GM12801 (cell line): ENCODE measurements around the gene MRPL48.

Experiments used
- TF ChIP-seq, protein P1 (sequence below): IDR thresholded peaks from one replicate; pipeline ENCODE4 v1.5.1; 2011; ENCODE audit warnings: control low read depth; ENCODE audit not compliant: insufficient read length; ENCODE audit errors: extremely low read depth

Gene MRPL48

GRCh38 chr11:73797457-73797856, 9.8 kb downstream of the MRPL48 start:
- TF ChIP-seq, protein P1, sequence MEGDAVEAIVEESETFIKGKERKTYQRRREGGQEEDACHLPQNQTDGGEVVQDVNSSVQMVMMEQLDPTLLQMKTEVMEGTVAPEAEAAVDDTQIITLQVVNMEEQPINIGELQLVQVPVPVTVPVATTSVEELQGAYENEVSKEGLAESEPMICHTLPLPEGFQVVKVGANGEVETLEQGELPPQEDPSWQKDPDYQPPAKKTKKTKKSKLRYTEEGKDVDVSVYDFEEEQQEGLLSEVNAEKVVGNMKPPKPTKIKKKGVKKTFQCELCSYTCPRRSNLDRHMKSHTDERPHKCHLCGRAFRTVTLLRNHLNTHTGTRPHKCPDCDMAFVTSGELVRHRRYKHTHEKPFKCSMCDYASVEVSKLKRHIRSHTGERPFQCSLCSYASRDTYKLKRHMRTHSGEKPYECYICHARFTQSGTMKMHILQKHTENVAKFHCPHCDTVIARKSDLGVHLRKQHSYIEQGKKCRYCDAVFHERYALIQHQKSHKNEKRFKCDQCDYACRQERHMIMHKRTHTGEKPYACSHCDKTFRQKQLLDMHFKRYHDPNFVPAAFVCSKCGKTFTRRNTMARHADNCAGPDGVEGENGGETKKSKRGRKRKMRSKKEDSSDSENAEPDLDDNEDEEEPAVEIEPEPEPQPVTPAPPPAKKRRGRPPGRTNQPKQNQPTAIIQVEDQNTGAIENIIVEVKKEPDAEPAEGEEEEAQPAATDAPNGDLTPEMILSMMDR, result no peak

DNA sequence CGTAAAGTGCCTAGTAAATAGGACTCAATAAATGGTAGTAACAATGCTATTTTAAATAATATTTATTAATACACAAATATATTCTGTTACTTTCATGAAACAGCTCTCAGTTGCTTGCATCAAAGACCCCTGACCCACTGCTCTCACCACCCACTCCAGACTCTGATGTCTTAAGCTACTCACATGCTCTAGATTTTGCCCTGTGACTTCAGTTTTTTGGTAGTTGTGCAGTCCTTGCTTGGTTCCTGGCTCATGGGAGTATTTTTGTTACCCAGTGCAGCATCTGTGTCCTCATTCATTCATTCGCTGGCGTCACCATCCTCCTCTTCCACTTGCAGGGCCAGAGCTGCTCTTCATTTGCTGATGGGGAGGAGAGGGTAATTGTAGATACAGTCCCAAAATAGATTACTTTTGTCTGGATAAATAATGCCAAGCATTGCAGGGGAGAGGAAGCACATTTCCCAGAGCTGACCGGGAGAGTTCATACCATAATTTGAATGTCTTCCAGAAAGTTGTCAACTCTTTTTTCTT, 12.7 kb downstream of the MRPL48 start:
- TF ChIP-seq, protein P1, result no peak

- TF ChIP-seq, protein P1, result no peak
Measured at GRCh38 chr11:73801136-73801535, 13.5 kb downstream of the MRPL48 start.

- TF ChIP-seq, protein P1, result no peak
Measured at GRCh38 chr11:73804712-73805111, 17.0 kb downstream of the MRPL48 start.

DNA sequence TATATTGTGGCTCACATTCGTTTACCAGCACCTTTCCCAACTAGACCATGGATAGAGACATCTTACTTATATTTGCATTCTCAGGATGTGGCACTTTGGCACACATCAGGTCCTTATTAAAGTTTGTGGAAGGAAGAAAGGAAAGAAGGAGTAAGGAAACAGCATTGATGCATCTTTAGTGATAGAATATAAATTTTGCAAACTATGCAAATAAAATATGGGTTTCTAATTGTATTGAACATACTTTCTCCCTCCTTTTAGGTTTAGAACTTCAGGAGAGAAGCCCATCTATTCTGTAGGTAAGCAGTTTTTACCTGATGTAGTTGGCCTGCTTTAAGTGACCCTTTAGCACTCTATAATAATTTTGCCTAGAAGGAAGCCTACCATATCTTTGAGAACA, 20.4 kb downstream of the MRPL48 start:
- TF ChIP-seq, protein P1, result no peak

- TF ChIP-seq, protein P1, result no peak
Measured at GRCh38 chr11:73810637-73811036, 23.0 kb downstream of the MRPL48 start.

DNA sequence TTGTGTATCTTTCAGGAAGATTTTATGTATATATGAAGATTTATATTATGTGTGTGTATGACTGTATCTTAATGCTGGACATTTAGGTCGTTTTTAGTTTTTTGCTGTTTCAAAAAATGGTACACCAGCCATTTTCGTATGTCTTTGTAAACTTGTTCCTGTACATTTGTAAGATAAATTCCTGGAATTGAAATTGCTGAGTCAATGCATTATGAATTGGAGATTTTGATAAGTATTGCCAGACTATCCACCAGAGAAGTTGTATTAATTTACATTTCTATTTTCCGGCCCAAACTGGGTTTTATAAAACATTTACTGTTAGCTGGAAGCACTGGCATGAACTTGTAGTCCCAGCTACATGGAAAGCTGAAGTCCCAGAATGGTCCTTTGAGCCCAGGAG, 24.6 kb downstream of the MRPL48 start:
- TF ChIP-seq, protein P1, result no peak
